ENCODE measurements around the gene CCDC157. TPM values are rescaled to one million over a fixed set of nuclear protein-coding genes. Genes with fewer than 3 reads are reported as not detected.

The CCDC157 gene
- total and polyA plus RNA-seq, 10 of the 15 experiments (the other 5 are each of a cell fraction or from before 2014, with no cell fraction given), result 0.10 to 2.8 (median 1.2) TPM

GRCh38 chr22:30317778-30318177, 39.0 kb upstream of the CCDC157 start:
- WGBS (ENCODE audit: insufficient coverage, insufficient replicate concordance, low lambda C conversion rate, missing lambda C conversion rate), result 94% methylated on average over 1 of the region's 1 CpG
- CTCF ChIA-PET, result interaction anchor here (18.4 kb wide), 1 partner anchor 29 kb away, joined by 177 read pairs; the partner anchor contains the start of gene CASTOR1
- intact Hi-C loops (cut with micrococcal nuclease; ENCODE audit: unreplicated experiment), result no loop called here
- no peak overlapping the region for H2AFZ ChIP-seq (ENCODE audit: control insufficient read depth, low read depth, low read length)
- no peaks in the 10 kb centered on the region for H3K27me3 ChIP-seq (replicated peaks in 1 of 2; ENCODE audit: control insufficient read depth in 2 of 2, insufficient read depth in 2 of 2, low read length in 1 of 2)
- H3K9ac ChIP-seq (ENCODE audit: control insufficient read depth, insufficient read depth, low read length), result no peak overlapping the region
- H3K9me3 ChIP-seq (replicated peaks; ENCODE audit: control insufficient read depth, insufficient read depth, low read length), result no peaks in the 10 kb centered on the region
- ATAC-seq, result no peak
- in situ Hi-C loops (cut with MboI), result no loop called here
- BruUV-seq (replicated peaks), result no TSS peak
- SMC1A ChIA-PET (ENCODE audit: uncharacterized antibody, unreplicated experiment), result interaction anchor here (0.7 to 1.0 kb wide), 3 partner anchors 9 to 30 kb away, joined by 3 to 4 read pairs (median 3); no protein-coding TSS in a partner anchor
- POLR2A ChIA-PET, result interaction anchor here (1.0 kb wide), 1 partner anchor 11 kb away, joined by 3 read pairs; no protein-coding TSS in a partner anchor
- no peak overlapping the region for H3K4me2 ChIP-seq (ENCODE audit: control insufficient read depth, insufficient read depth)
- H4K20me1 ChIP-seq (ENCODE audit: control insufficient read depth, insufficient read depth), result 0 out of 2 replicates have a peak, but pooled peaks cover 4% of the 10 kb centered on the region
- no peak overlapping the region for H3K27ac ChIP-seq (ENCODE audit: control insufficient read depth, insufficient read depth)
- DNase-seq (ENCODE audit: low read depth, low spot score), result no peak
- peaks cover 32% of the 10 kb centered on the region for H3K4me1 ChIP-seq (ENCODE audit: control insufficient read depth, insufficient read depth, low read length)
- H3K4me3 ChIP-seq, result no peak overlapping the region
- peaks cover 47% of the 10 kb centered on the region for H3K79me2 ChIP-seq (ENCODE audit: control insufficient read depth, insufficient read depth, low read length)
- TF ChIP-seq EGR1 (IDR thresholded peaks at IDR 0.05; ENCODE audit: borderline replicate concordance in 1 of 2, low read depth in 2 of 2, low read length in 2 of 2), result no peak
- TF ChIP-seq FOXK2 (IDR thresholded peaks at IDR 0.05), result no peak
- TF ChIP-seq TCF12 (IDR thresholded peaks at IDR 0.05; ENCODE audit: low read depth, low read length), result no peak
- no peak for TF ChIP-seq PAX5 (IDR thresholded peaks at IDR 0.05; ENCODE audit: borderline replicate concordance, low read depth, low read length)
- no peak for TF ChIP-seq YY1 (IDR thresholded peaks at IDR 0.05; ENCODE audit: low read depth, low read length)
- TF ChIP-seq MEF2A (IDR thresholded peaks at IDR 0.05; ENCODE audit: insufficient read depth, low read depth, low read length), result no peak
- TF ChIP-seq JUND (IDR thresholded peaks at IDR 0.05; ENCODE audit: low read depth, low read length), result no peak
- TF ChIP-seq JUNB (IDR thresholded peaks at IDR 0.05), result no peak
- TF ChIP-seq RAD21 (IDR thresholded peaks at IDR 0.05; ENCODE audit: insufficient read depth, low read depth, low read length), result no peak
- RAD21 ChIA-PET (ENCODE audit: unreplicated experiment), result interaction anchor here (1.0 to 2.0 kb wide), 2 partner anchors 28 to 30 kb away, joined by 3 to 8 read pairs; partner anchors contain the start of gene CASTOR1
- peaks cover 0 to 6% of the 10 kb centered on the region in 2 experiments; a peak in 1 of 4 replicates for H3K36me3 ChIP-seq (ENCODE audit: control insufficient read depth in 2 of 2, insufficient read depth in 2 of 2, low read length in 1 of 2)
- FAIRE-seq, result no peak
